Cerebellar cortex (tissue), 1 donor: ENCODE results near the gene SLC36A1.
"Not testable (repeated sequence)": the region's sequence is repeated elsewhere in the genome, so short reads cannot be mapped to it uniquely, and the experiment has no call there.

Source experiments
- DNase-seq: peaks from one replicate; pipeline ENCODE4 v3.0.0-alpha.2; 2015; ENCODE audit warnings: low spot score

The SLC36A1 gene

GRCh38 chr5:151447174-151448037 lies at the start of gene SLC36A1:
TSS of gene SLC36A1 (plus strand) at chr5:151447603. CDS start at chr5:151458793, 11,190 bp downstream.
- peak; percentile 93 for DNase-seq

DNA sequence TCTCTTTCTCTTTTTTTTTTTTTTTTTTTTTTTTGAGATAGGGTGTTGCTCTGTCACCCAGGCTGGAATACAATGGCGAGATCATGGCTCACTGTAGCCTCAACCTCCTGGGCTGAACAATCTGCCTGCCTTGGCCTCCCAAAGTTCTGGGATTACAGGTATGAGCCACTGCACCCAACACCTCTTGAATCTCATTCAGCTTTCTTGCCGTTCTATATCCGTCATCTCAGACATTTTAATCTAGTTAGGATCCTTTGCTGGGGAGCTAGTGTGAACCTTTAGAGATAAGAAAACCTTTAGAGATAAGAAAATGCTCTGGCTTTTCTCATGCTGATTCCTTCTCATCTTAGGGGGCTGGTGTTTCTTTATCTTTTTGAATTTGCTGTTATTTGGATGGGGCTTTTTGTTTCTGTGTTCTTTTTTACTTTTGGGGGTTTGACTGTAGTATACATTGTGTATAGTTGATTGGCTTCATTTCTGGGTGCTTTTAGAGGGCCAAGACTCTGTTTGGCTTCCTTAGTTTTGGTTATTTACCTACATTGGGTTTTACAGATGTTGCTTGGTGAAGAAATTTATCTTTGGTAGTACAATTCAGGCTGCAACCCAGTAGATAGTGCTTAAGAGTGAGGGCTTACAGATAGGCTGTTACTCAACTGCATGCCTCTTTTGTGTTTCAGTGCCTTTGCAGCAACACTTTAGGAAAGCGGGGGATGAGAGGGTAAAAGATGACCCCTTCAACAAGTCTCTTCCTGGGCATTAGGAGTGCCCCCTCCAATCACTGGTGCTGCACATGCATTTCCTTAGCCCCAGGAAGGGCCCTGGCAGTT lies 41.9 kb upstream of the SLC36A1 start:
- DNase-seq: no peak

GRCh38 chr5:151406322-151406947 lies 41.0 kb upstream of the SLC36A1 start:
- no peak for DNase-seq

DNA sequence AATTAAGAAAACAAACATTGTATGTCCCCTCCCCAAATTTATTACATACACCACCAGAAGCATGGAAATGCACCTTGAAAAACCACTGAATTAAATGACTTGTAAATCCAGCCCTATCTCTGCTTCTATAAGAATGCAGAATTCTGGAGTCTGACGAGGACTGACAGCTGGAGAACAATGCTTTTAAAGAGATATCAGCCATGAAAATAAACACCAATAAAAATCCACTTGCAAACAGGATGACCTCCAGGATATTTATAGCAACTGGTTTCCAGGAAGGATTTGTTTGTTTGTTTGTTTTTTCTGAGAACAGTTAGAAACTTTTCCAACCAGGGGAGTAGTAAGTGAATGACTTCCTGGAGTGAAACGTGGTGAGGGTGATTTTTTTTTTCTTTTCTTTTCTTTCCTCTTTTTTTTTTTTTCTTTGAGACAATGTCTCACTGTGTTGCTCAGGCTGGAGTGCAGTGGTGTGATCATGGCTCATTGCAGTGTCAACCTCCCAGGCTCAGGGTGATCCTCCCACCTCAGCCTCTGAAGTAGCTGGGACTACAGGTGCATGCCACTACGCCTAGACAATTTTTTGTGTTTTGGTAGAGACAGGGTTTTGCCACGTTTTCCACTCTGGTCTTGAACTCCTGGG lies 38.7 kb upstream of the SLC36A1 start:
- DNase-seq: no peak

DNA sequence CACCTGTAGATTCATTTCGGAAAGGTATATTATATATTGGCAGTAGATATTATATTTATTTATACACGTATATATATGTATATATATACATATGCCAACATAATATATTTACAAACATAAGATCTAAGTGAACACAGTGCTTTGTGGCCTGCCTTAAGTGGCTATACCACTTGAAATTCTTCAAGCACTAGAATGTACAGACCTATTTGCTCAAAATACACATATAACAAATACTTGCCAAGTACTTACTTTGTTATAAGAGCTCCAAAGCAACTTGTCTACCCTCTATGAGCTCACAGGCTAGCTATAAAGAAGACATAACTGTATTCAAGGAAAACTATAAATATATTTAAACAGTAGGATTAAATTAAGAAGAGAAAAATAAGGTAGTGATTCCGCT lies 33.6 kb upstream of the SLC36A1 start:
- DNase-seq: no peak

DNA sequence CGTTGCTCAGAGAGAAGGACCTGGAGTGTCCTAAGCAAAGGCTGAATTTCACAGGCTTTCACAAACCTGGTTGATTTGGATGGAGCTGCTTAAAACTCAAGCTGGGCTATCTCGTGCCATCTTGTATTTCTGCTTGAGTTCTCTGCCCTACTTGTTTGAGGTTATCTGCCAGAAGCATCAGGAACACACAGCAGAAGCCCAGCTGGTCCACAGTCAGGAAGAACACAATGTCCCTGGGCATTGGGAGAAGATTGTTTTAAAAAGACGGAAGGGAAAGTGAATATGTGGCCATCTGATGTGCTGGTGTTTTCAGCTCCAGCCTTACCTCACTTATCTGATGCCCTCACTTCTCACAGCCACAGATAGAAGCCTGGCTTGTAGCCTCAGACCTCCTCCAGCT lies 32.9 kb upstream of the SLC36A1 start:
- peak; percentile 97 for DNase-seq

GRCh38 chr5:151417712-151418111 lies 29.7 kb upstream of the SLC36A1 start:
- no peak for DNase-seq

DNA sequence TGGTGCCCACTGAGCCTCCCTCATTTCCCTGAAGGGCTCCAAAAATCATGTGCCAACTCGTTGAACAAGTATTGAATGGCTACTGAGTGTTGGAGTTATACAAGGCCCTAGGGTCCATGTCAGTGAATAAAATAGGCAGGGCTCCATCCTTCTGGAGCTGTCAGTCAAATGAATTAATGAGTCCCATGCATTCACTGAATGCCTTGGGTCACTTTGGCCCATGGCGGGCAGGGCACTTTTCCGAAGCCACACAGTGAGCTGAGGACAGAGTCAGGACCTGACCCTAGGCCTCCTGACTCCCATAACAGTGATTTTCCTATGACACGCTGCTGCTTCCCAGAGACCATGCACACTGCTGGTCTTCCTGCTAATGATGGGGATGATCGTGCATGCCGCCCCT lies 27.3 kb upstream of the SLC36A1 start:
- no peak for DNase-seq

- DNase-seq: no peak
Measured at GRCh38 chr5:151424892-151425523, 22.4 kb upstream of the SLC36A1 start.

- DNase-seq: not testable (repeated sequence)
Measured at GRCh38 chr5:151426347-151426746, 21.1 kb upstream of the SLC36A1 start.

GRCh38 chr5:151427258-151427657 lies 20.1 kb upstream of the SLC36A1 start:
- DNase-seq: no peak

GRCh38 chr5:151430731-151431130 lies 16.7 kb upstream of the SLC36A1 start:
- DNase-seq: no peak

DNA sequence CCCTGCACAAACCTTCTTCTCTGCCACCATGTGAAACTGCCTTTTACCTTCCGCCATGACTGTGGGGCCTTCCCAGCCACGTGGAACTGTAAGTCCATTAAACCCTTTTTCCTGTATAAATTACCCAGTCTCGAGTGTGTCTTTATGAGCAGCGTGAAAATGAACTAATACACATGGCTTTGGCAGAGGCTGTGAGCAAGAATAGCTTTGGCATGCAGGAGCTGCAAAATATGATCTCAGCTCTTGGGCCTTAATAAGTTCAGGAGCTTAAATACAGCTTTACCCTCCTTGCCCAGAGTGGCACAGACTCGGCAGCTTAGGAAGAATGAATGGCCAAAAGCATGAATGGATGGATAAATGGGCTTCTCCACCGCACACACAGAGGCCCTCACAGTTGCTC lies 15.7 kb upstream of the SLC36A1 start:
- DNase-seq: peak; percentile 28

GRCh38 chr5:151432210-151432609 lies 15.2 kb upstream of the SLC36A1 start:
- DNase-seq: no peak

DNA sequence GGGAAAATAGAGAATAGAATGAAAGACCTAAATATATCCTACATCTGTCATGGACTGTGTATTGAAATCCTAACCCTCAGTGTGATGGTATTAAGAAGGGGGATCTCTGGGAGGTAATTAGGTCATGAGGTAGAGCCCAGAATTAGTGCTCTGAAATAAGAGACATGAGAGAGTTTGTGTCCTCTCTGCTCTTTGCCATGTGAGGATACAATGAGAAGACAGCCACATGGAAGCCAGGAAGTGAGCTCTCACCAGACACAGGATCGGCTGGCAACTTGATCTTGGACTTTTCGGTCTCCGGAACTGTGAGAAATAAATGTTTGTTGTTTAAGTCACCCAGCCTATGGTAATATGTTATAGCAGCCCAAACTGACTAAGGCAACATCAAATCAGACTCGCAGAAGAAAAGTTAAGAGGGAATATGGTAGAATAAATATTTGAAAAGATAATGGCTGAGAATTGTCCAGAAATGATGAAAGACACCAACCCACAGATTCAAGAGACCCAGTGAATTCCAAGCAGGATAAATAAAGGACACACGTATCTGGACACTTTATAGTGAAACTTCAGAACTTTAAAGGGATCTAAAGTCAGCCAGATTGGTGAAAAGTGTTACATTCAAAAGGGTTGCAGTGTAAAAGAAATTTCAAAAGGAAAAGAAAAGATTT lies 12.7 kb upstream of the SLC36A1 start:
- DNase-seq: no peak

- DNase-seq: peak; percentile 71
Measured at GRCh38 chr5:151448038-151448985, 909 bp downstream of the SLC36A1 start.

DNA sequence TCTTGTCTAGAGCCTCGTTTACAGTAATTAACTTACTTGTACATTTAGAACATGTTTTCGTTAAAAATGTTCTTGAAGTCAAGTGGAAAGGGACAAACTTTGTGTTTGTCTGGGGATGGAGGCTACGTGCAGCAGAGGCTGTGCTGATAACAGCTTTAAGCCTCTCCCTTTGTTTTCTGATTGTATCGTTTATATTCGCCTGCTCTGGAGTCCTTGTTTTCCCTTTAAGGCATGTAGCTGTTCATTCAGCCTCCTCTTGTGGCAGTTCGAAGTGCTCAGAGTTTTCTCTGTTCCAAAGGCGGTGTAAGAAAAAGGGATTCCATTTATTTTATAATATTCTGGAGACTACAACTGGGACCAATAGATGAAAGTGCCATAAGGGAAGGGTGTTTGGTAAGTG lies 1.9 kb downstream of the SLC36A1 start:
- DNase-seq: peak; percentile 64

DNA sequence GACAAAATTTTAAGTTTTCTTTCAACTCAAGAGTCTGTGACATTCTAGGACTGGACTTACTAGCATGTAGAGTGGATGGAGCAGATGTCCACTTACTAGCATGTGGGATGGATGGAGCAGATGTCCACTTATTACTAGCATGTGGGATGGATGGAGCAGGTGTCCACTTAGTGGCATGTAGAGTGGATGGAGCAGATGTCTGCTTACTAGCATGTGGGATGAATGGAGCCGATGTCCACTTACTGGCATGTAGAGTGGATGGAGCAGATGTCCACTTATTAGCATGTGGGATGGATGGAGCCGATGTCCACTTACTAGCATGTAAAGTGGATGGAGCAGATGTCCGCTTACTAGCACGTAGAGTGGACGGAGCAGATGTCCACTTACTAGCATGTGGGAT lies 2.4 kb downstream of the SLC36A1 start:
- DNase-seq: peak; percentile 71

GRCh38 chr5:151450605-151451004 lies 3.2 kb downstream of the SLC36A1 start:
- no peak for DNase-seq
